ENCODE results near the gene TARBP1. TPM values are rescaled to one million over a fixed set of nuclear protein-coding genes. Genes with fewer than 3 reads are reported as not detected.
A peak's percentile ranks its signal among the peaks of the same experiment; 100 is the strongest.

The TARBP1 gene
- total RNA-seq, 4 donors from 2014 or later = 5.8 to 11.1 (median 9.8) TPM

DNA sequence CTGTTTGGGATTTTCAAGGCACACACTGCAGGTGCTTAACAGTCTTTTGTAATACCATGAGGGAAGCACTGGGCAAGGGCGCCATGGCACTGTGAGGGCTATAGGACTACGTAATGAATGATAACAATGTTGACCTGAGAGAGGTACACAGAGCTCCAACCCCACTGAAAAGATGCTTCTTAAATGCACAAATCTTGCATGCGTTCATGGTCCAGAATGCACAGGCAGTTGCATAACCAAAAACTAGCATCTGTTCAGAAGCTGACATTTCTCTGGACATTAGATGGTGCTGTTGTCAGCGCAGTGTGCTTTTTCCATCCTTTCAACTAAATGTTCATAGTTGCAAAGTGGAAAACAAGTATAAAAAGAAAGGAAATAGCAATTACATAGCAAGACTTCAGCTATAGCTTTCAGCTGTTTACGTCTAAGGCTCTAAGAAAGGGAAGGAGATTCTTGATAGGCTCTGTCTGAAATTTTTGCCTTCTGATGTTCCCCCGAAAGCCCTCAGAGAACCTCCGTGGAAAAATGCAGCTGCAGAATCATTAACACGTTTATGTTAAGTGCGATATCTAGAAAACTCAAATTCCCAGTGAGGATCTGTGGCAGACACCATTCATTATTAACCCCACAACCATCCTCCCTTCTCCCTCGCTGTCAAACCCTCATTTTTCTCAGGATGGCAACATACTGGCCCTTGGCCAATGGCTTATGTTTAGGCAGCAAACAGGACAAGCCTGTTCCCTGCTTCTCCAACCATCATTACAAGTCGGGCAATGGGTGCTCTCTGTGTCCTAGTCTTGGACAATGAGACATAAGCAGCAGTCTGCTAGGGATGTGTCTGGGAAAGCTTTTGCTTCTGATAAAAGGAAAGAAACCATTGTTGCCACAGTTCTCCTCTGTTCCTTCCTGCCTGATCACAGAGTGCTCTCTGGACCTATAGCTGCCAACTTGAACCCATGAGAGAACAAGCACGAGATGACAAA lies 8.2 kb upstream of the TARBP1 start:
- no peaks in the 10 kb centered on the region for H3K36me3 ChIP-seq
- WGBS = 27% methylated on average over 12 of the region's 12 CpGs
- H3K27me3 ChIP-seq = peaks cover 0 to 3% (median 0%) of the 10 kb centered on the region in 4 donors
- H3K27ac ChIP-seq (replicated peaks in 1 of 4) = peak overlapping the region in 3 of 4 donors; percentile 46 to 57 (median 52)
- TF ChIP-seq, protein P1, sequence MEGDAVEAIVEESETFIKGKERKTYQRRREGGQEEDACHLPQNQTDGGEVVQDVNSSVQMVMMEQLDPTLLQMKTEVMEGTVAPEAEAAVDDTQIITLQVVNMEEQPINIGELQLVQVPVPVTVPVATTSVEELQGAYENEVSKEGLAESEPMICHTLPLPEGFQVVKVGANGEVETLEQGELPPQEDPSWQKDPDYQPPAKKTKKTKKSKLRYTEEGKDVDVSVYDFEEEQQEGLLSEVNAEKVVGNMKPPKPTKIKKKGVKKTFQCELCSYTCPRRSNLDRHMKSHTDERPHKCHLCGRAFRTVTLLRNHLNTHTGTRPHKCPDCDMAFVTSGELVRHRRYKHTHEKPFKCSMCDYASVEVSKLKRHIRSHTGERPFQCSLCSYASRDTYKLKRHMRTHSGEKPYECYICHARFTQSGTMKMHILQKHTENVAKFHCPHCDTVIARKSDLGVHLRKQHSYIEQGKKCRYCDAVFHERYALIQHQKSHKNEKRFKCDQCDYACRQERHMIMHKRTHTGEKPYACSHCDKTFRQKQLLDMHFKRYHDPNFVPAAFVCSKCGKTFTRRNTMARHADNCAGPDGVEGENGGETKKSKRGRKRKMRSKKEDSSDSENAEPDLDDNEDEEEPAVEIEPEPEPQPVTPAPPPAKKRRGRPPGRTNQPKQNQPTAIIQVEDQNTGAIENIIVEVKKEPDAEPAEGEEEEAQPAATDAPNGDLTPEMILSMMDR (IDR thresholded peaks at IDR 0.05) = peak; percentile 69 to 80 (median 77)
- no peak for TF ChIP-seq POLR2A (IDR thresholded peaks at IDR 0.05; ENCODE audit: low read depth)
- peak; percentile 32 to 42 for TF ChIP-seq POLR2AphosphoS5 (IDR thresholded peaks at IDR 0.05)
- no peak for DNase-seq (ENCODE audit: extremely low spot score)
- intact Hi-C loops (cut with DNase I) = loop anchor here (5.0 kb wide), 1 partner anchor 600 kb away; no protein-coding TSS in a partner anchor
- H3K9me3 ChIP-seq = no peaks in the 10 kb centered on the region
- H3K4me3 ChIP-seq = peak overlapping the region; percentile 11 to 32 (median 27)
- H3K4me1 ChIP-seq = peaks cover 6 to 14% (median 12%) of the 10 kb centered on the region in 4 donors

DNA sequence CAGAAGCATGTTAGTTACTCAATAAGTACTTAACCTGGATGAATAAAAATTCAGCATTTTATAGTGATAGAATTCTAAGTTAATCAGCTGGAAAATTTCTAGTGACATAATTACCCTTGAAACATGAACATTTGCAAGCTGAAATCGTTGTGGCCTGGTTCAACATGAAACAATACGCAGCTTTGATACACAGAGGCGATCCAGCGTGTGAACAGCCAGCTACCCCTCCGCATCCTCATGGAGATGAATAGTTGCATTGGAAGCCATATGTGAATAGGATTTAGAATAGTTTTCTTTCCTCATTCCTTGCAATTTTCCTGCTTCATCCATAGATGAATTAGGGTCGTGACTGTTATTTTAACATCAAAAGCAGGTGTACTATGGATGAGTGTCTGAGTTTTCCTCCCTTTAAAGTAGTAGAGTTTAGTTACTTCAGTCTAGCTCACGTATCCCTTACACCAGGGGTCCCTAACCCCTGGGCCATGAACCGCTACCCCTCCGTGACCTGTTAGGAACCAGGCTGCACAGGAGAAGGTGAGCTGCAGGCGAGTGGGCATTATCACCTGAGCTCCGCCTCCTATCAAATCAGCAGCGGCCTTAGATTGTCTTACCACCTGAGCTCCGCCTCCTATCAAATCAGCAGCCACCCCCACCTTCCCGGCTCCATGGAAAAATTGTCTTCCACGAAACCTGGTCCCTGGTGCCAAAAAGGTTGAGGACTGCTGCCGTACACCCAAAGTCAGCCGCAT lies 6.2 kb upstream of the TARBP1 start:
- WGBS = 89% methylated on average over 17 of the region's 17 CpGs
- H3K4me3 ChIP-seq = no peak overlapping the region
- no peaks in the 10 kb centered on the region for H3K9me3 ChIP-seq
- no peak for TF ChIP-seq POLR2AphosphoS5 (IDR thresholded peaks at IDR 0.05)
- TF ChIP-seq, protein P1 (IDR thresholded peaks at IDR 0.05) = no peak
- no peak for TF ChIP-seq POLR2A (IDR thresholded peaks at IDR 0.05; ENCODE audit: low read depth)
- TF ChIP-seq EP300 (IDR thresholded peaks at IDR 0.05) = no peak
- H3K27me3 ChIP-seq = peaks cover 0 to 3% (median 0%) of the 10 kb centered on the region in 4 donors
- intact Hi-C loops (cut with DNase I) = loop anchor here (5.0 kb wide), 1 partner anchor 602 kb away; no protein-coding TSS in a partner anchor
- DNase-seq (ENCODE audit: extremely low spot score) = no peak
- H3K4me1 ChIP-seq = peaks cover 6 to 14% (median 12%) of the 10 kb centered on the region in 4 donors
- no peaks in the 10 kb centered on the region for H3K36me3 ChIP-seq
- H3K27ac ChIP-seq (replicated peaks in 1 of 4) = no peak overlapping the region

DNA sequence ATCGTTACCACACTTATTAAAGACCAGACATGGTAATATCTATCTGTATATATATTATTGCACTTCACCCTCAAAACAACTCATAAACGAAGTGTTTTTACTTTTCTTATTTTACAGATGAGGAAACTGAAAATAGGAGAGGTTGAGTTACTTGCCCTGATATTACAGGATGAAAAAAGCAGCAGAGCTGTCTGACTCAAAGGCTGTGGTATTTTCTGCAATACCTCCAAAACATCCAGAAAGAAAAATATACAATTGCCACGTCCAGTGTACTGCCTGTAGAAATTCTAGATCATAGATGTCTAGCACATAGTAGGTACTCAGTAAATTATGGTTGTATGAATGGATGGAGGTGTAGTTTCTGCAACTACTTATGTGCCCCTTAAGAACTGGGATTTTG lies 5.2 kb upstream of the TARBP1 start:
- H3K36me3 ChIP-seq = no peaks in the 10 kb centered on the region
- DNase-seq (ENCODE audit: extremely low spot score) = no peak
- H3K4me3 ChIP-seq = no peak overlapping the region
- intact Hi-C loops (cut with DNase I) = no loop called here
- no peaks in the 10 kb centered on the region for H3K9me3 ChIP-seq
- TF ChIP-seq EP300 (IDR thresholded peaks at IDR 0.05) (no peak), POLR2AphosphoS5 (IDR thresholded peaks at IDR 0.05) (no peak), POLR2A (IDR thresholded peaks at IDR 0.05; ENCODE audit: low read depth) (no peak)
- TF ChIP-seq, protein P1 (IDR thresholded peaks at IDR 0.05) = no peak
- WGBS = 76% methylated on average over 3 of the region's 3 CpGs
- no peak overlapping the region for H3K27ac ChIP-seq (replicated peaks in 1 of 4)
- H3K4me1 ChIP-seq = peaks cover 6 to 17% (median 15%) of the 10 kb centered on the region in 4 donors
- peaks cover 0 to 3% (median 0%) of the 10 kb centered on the region in 4 donors for H3K27me3 ChIP-seq

DNA sequence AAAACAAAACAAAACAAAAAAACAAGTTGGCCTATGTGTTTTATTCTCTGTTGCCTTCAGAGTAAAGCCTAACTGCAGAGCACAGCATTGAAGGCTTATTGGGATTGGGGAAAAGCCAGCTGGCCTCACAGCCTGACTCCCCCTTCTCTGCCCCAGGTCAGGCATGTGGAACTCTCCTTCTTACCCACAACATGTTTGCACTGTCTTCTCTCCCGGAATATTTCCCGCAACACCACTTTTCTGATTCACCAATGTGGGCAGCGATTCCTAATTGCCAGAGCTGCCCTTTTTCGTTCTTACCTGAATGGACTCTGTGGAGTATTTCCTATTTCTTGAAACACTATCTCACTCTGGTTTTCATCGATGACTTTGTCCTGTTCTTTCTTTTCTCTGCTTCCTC lies 2.8 kb upstream of the TARBP1 start:
- TF ChIP-seq EP300 (IDR thresholded peaks at IDR 0.05) = no peak
- TF ChIP-seq POLR2AphosphoS5 (IDR thresholded peaks at IDR 0.05) = no peak
- TF ChIP-seq POLR2A (IDR thresholded peaks at IDR 0.05; ENCODE audit: low read depth) = no peak
- TF ChIP-seq, protein P1 (IDR thresholded peaks at IDR 0.05) = no peak

More for the DNA sequence above, 2.8 kb upstream of the TARBP1 start:
- no peaks in the 10 kb centered on the region for H3K36me3 ChIP-seq
- 88% methylated on average over 5 of the region's 5 CpGs for WGBS
- intact Hi-C loops (cut with DNase I) = no loop called here
- H3K4me3 ChIP-seq = no peak overlapping the region
- no peak for DNase-seq (ENCODE audit: extremely low spot score)
- no peak overlapping the region for H3K27ac ChIP-seq (replicated peaks in 1 of 4)
- H3K9me3 ChIP-seq = no peaks in the 10 kb centered on the region
- peaks cover 0 to 23% (median 14%) of the 10 kb centered on the region in 4 donors for H3K4me1 ChIP-seq
- H3K27me3 ChIP-seq = peaks cover 0 to 3% (median 0%) of the 10 kb centered on the region in 4 donors
